ENCODE results near the gene COG1.

DNA sequence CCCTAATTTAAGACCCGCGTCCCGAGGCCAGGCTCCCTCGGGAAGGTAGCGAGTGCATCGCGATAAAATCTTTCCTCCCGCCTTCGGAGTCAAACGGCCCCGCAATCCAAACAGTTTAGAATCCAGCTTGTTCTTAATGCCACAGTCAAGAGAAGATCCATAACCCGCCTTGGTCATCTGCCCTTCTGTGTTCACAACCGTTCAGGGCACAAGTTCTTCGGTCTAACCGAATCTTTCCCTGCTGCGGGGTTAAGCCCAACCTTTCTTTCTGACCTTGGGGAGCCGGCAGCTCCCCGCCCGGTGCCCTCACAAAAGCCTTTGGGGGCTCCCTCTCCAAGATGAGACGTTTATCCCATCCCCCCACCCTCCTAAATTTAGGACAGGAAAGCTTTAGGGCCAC is 38.5 kb downstream of the COG1 start:
- TF ChIP-seq YY1 (IDR thresholded peaks at IDR 0.05), result no peak
- TF ChIP-seq, protein P1, sequence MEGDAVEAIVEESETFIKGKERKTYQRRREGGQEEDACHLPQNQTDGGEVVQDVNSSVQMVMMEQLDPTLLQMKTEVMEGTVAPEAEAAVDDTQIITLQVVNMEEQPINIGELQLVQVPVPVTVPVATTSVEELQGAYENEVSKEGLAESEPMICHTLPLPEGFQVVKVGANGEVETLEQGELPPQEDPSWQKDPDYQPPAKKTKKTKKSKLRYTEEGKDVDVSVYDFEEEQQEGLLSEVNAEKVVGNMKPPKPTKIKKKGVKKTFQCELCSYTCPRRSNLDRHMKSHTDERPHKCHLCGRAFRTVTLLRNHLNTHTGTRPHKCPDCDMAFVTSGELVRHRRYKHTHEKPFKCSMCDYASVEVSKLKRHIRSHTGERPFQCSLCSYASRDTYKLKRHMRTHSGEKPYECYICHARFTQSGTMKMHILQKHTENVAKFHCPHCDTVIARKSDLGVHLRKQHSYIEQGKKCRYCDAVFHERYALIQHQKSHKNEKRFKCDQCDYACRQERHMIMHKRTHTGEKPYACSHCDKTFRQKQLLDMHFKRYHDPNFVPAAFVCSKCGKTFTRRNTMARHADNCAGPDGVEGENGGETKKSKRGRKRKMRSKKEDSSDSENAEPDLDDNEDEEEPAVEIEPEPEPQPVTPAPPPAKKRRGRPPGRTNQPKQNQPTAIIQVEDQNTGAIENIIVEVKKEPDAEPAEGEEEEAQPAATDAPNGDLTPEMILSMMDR (IDR thresholded peaks at IDR 0.05; ENCODE audit: low read depth, low read length, missing input control), result no peak
- no peak for TF ChIP-seq JUND (IDR thresholded peaks at IDR 0.05)
- no peak for TF ChIP-seq MAX (IDR thresholded peaks at IDR 0.05)
- TF ChIP-seq, protein P2, sequence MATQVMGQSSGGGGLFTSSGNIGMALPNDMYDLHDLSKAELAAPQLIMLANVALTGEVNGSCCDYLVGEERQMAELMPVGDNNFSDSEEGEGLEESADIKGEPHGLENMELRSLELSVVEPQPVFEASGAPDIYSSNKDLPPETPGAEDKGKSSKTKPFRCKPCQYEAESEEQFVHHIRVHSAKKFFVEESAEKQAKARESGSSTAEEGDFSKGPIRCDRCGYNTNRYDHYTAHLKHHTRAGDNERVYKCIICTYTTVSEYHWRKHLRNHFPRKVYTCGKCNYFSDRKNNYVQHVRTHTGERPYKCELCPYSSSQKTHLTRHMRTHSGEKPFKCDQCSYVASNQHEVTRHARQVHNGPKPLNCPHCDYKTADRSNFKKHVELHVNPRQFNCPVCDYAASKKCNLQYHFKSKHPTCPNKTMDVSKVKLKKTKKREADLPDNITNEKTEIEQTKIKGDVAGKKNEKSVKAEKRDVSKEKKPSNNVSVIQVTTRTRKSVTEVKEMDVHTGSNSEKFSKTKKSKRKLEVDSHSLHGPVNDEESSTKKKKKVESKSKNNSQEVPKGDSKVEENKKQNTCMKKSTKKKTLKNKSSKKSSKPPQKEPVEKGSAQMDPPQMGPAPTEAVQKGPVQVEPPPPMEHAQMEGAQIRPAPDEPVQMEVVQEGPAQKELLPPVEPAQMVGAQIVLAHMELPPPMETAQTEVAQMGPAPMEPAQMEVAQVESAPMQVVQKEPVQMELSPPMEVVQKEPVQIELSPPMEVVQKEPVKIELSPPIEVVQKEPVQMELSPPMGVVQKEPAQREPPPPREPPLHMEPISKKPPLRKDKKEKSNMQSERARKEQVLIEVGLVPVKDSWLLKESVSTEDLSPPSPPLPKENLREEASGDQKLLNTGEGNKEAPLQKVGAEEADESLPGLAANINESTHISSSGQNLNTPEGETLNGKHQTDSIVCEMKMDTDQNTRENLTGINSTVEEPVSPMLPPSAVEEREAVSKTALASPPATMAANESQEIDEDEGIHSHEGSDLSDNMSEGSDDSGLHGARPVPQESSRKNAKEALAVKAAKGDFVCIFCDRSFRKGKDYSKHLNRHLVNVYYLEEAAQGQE (IDR thresholded peaks at IDR 0.05), result no peak
- TF ChIP-seq EGR1 (IDR thresholded peaks at IDR 0.05; ENCODE audit: low read depth in 2 of 2), result no peak
- TF ChIP-seq FOXA1 (IDR thresholded peaks at IDR 0.05), result no peak
- no peak for TF ChIP-seq ATF3 (IDR thresholded peaks at IDR 0.05)
- no peak for TF ChIP-seq SP1 (IDR thresholded peaks at IDR 0.05)

Measured in liver (tissue), 3 donors.